Esophagus muscularis mucosa (tissue), 4 donors: ENCODE results near the gene ACSS1.

Experiments used
- EP300 ChIP-seq: sonication (generic); formaldehyde crosslinking; IDR thresholded peaks from one replicate; pipeline ENCODE4 v1.6.1; 2017; ENCODE audit warnings: antibody characterized with exemption
- POLR2A ChIP-seq: fragments of 450-650 bp; IDR thresholded peaks from one replicate; pipeline ENCODE4 v1.6.1; 2017; ENCODE audit warnings: antibody characterized with exemption, moderate library complexity, mild to moderate bottlenecking, low read depth
- TF ChIP-seq, protein P1 (sequence below), 3 experiments: fragments of 200-600 bp in 2 of 3; fragments of 450-650 bp in 1 of 3; sonication (generic) in 2 of 3; IDR thresholded peaks; one replicate each; pipeline ENCODE4 v1.5.1; 2017 to 2019; ENCODE audit warnings: antibody characterized with exemption in 3 of 3, mild to moderate bottlenecking in 2 of 3, moderate library complexity in 1 of 3

DNA sequence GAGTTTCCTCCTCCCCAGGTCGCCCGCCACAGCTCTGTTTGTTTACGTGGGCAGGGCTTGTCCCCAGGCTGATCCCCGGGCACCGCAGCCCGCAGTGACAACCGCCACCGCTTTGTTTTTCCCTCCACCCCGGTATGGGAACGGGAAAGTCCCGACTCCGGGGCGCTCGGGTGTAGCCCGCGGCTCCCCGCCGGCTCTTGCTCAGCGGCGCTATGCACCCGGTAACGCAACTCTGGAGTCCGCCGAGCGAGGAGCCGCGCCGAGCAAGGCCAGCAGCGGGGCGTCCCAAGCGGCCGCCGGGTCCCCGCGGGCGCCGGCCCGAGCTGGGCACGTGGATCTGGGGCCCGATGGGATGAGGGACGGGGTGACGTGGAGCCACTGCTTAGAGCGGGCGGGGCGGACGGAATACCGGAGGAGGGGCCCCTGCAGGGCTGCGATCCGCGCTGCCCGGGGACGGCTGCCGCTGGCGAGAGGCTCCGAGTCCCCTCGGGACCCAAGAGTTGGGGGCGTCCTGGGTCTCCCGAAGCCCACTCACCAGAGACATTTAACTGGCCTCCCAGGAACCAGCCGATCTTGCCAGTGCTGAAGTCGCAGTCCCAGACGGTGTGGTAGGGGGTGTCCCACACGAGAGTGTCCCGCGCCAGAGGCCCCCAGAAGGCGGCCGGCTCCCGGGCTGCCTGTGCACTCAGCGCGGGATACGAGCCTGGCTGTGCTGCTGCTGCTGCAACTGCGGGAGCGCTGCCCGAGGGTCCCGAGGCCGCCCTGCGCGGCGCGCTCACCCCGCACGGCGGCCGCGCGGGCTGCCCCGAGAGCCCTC lies 497 bp downstream of the ACSS1 start:
- TF ChIP-seq POLR2A: peak; percentile 48
- no peak for TF ChIP-seq EP300
- TF ChIP-seq, protein P1, sequence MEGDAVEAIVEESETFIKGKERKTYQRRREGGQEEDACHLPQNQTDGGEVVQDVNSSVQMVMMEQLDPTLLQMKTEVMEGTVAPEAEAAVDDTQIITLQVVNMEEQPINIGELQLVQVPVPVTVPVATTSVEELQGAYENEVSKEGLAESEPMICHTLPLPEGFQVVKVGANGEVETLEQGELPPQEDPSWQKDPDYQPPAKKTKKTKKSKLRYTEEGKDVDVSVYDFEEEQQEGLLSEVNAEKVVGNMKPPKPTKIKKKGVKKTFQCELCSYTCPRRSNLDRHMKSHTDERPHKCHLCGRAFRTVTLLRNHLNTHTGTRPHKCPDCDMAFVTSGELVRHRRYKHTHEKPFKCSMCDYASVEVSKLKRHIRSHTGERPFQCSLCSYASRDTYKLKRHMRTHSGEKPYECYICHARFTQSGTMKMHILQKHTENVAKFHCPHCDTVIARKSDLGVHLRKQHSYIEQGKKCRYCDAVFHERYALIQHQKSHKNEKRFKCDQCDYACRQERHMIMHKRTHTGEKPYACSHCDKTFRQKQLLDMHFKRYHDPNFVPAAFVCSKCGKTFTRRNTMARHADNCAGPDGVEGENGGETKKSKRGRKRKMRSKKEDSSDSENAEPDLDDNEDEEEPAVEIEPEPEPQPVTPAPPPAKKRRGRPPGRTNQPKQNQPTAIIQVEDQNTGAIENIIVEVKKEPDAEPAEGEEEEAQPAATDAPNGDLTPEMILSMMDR (IDR thresholded peaks at IDR 0.05): no peak
